ENCODE measurements around the gene RGS9.

RGS9 gene

DNA sequence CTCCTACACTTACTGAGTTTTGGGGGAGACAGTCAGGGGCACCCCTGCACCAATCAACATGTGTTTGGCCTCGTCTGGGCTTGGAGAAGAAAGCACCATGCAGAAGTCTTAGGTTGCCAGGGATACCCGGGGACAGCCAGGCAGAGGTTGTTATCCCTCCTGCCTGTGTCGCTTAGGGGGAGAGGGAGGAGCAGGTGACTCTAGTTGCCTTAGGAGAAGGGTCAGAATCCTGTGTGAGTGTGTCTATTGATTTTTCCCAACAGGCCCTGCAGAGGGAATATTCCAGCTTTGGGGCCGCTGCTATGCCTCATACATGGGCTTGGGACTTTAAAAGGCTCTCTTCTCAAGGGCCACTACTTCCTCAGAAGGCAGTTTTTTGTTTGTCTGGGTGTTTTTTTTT lies 89.1 kb downstream of the RGS9 start:
- TF ChIP-seq, protein P1, sequence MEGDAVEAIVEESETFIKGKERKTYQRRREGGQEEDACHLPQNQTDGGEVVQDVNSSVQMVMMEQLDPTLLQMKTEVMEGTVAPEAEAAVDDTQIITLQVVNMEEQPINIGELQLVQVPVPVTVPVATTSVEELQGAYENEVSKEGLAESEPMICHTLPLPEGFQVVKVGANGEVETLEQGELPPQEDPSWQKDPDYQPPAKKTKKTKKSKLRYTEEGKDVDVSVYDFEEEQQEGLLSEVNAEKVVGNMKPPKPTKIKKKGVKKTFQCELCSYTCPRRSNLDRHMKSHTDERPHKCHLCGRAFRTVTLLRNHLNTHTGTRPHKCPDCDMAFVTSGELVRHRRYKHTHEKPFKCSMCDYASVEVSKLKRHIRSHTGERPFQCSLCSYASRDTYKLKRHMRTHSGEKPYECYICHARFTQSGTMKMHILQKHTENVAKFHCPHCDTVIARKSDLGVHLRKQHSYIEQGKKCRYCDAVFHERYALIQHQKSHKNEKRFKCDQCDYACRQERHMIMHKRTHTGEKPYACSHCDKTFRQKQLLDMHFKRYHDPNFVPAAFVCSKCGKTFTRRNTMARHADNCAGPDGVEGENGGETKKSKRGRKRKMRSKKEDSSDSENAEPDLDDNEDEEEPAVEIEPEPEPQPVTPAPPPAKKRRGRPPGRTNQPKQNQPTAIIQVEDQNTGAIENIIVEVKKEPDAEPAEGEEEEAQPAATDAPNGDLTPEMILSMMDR (IDR thresholded peaks at IDR 0.05), result no peak

DNA sequence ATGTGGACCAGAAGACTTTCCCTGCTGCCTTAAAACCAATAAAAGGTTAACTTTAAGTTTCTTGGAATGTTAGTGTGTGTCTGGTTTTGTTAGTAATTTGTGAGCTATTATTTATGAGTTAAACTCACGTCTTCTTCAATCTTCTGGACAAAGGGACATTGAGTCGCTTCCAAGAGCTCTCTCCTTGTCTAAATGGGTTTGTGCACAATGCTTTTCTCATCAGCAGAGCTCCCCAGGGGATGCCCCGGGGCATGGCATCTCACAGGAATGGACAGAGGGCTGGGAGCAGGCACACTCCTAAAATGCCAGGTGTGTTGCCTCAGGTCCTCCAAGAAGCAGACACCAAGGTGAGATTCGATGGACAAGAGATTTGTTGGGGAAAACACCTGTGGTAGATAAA lies 90.5 kb downstream of the RGS9 start:
- Histone ChIP-seq H3K36me3 (no peaks in the 10 kb centered on the region), H3K4me3 (no peak overlapping the region), H3K9me3 (no peaks in the 10 kb centered on the region), H3K27me3 (peaks cover 0 to 40% of the 10 kb centered on the region in 2 donors), H3K4me1 (peaks cover 0 to 3% (median 0%) of the 10 kb centered on the region in 4 donors), H3K27ac (no peak overlapping the region)
- intact Hi-C loops (cut with DNase I; ENCODE audit: low total_unique reads), result no loop called here
- no peak for DNase-seq
- TF ChIP-seq, protein P1 (IDR thresholded peaks at IDR 0.05), result no peak

More for the DNA sequence above, 89.1 kb downstream of the RGS9 start:
- DNase-seq, result no peak
- Histone ChIP-seq H3K27ac (no peak overlapping the region), H3K27me3 (peaks cover 0 to 40% of the 10 kb centered on the region in 2 donors), H3K9me3 (no peaks in the 10 kb centered on the region), H3K4me3 (no peak overlapping the region), H3K4me1 (peaks cover 0 to 3% (median 0%) of the 10 kb centered on the region in 4 donors), H3K36me3 (no peaks in the 10 kb centered on the region)
- intact Hi-C loops (cut with DNase I; ENCODE audit: low total_unique reads), result no loop called here

- H3K4me1 ChIP-seq, result peaks cover 0 to 3% (median 0%) of the 10 kb centered on the region in 4 donors
- no peaks in the 10 kb centered on the region for H3K36me3 ChIP-seq
- H3K9me3 ChIP-seq, result no peaks in the 10 kb centered on the region
- H3K4me3 ChIP-seq, result no peak overlapping the region
- no peak overlapping the region for H3K27ac ChIP-seq
- DNase-seq, result no peak
- peaks cover 0 to 42% of the 10 kb centered on the region in 2 donors for H3K27me3 ChIP-seq
- TF ChIP-seq, protein P1 (IDR thresholded peaks at IDR 0.05), result no peak
- intact Hi-C loops (cut with DNase I; ENCODE audit: low total_unique reads), result no loop called here
Measured at GRCh38 chr17:65228287-65228686, 91.1 kb downstream of the RGS9 start.

DNA sequence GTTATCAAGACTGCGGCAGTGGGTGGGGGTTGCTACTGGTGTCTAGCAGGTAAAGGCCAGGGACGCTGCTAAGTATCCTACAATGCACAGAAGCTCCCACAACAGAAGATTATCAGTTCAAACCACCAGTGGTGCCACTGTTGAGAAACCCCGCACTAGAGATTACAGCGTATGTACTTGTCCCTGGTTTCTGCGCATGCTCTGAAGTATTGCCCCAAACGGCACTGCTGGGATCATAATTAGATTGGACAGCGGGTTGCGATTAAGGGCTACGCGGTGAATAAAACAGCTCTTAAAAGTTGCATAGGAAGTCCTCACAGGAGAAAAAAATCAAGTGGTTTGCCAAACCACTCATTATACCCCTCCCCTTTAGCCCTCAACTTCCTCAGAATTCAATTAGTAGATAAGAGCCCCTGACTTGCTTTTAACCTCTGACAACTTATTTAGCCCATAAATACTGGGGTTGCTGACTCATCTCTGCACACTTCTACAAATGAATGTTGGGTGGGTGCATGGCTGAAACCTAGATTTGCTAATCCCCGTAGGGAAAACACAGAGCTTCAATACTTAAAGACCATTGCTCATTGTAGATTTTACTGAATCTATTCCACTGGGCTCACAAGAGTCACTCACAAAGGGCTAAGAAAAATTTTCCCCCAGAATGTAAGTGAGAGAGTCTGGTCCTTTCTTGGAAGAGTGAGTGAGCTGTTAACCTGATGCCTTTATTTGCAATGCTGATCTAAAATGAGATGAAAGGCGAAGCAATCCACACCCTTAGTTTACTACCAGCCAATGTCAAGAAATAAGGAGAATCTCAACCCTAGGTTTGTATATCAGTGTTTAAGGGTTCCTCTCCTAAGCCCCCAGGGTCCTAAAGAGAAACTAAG lies 91.8 kb downstream of the RGS9 start:
- no peak overlapping the region for H3K4me3 ChIP-seq
- no peaks in the 10 kb centered on the region for H3K9me3 ChIP-seq
- DNase-seq, result no peak
- peaks cover 0 to 3% (median 0%) of the 10 kb centered on the region in 4 donors for H3K4me1 ChIP-seq
- TF ChIP-seq, protein P1 (IDR thresholded peaks at IDR 0.05), result no peak
- intact Hi-C loops (cut with DNase I; ENCODE audit: low total_unique reads), result no loop called here
- H3K27me3 ChIP-seq, result peaks cover 0 to 41% of the 10 kb centered on the region in 2 donors
- H3K27ac ChIP-seq, result no peak overlapping the region
- no peaks in the 10 kb centered on the region for H3K36me3 ChIP-seq

DNA sequence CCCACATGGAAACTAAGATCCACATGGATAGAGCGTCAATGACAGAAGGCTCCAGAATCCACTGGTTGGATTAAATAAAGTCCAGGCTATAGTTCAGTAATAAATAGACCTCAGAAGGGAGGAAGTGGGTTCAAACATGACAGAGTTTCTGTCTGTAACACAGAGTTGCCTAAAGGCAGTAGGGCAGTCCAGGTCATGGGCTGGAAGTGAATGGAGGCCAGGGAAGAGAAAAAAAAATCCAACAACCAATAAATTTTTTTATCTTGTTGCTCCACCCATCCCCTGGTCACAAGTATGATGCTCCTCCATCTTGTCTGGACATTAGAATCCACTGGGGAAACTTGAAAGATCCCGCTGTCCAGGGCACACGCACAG lies 92.4 kb downstream of the RGS9 start:
- TF ChIP-seq, protein P1 (IDR thresholded peaks at IDR 0.05), result no peak
- intact Hi-C loops (cut with DNase I; ENCODE audit: low total_unique reads), result no loop called here
- Histone ChIP-seq H3K4me3 (no peak overlapping the region), H3K36me3 (no peaks in the 10 kb centered on the region), H3K27me3 (peaks cover 0 to 36% of the 10 kb centered on the region in 2 donors), H3K27ac (no peak overlapping the region), H3K9me3 (no peaks in the 10 kb centered on the region), H3K4me1 (peaks cover 0 to 3% (median 0%) of the 10 kb centered on the region in 4 donors)
- DNase-seq, result no peak
